Left lung (tissue), 10 donors: Measurements from ENCODE around the gene TNPO2. TPM values are rescaled to one million over a fixed set of nuclear protein-coding genes. Genes with fewer than 3 reads are reported as not detected.

Source experiments
- ATAC-seq: fragments of 200-7000 bp; cut with Tn5 transposase; one replicate; pipeline ENCODE4 v1.9.1; 2020; ENCODE audit warnings: moderate library complexity
- DNase-seq, 4 donors: peaks; one replicate each; pipeline ENCODE4 v3.0.0-alpha.2; 2013 to 2020
- H3K27ac ChIP-seq, 2 donors: fragments of 200-600 bp; sonication (generic) in 1 of 2; one replicate each; pipeline versions ENCODE4 v1.5.0 to v1.8.0; 2020 to 2021
- H3K27me3 ChIP-seq, 2 donors: fragments of 200-600 bp; sonication (generic) in 1 of 2; one replicate each; pipeline versions ENCODE4 v1.5.0 to v1.8.0; 2020 to 2021
- H3K36me3 ChIP-seq, 2 donors: fragments of 200-600 bp; sonication (generic) in 1 of 2; one replicate each; pipeline versions ENCODE4 v1.5.0 to v1.8.0; 2020 to 2021
- H3K4me1 ChIP-seq, 2 donors: fragments of 200-600 bp; one replicate each; pipeline ENCODE4 v1.8.0; 2021
- H3K4me3 ChIP-seq, 2 donors: fragments of 200-600 bp; sonication (generic) in 1 of 2; one replicate each; pipeline versions ENCODE4 v1.5.0 to v1.8.0; 2020 to 2021; ENCODE audit warnings: mild to moderate bottlenecking in 1 of 2
- H3K9me3 ChIP-seq, 2 donors: fragments of 200-600 bp; sonication (generic) in 1 of 2; one replicate each; pipeline versions ENCODE4 v1.5.0 to v1.8.0; 2020 to 2021
- intact Hi-C, 2 donors: fragments of 100-400 bp; cut with DNase I; formaldehyde crosslinking; loops; one replicate each; pipeline versions ENCODE4 v1.11.2 to v1.14.2; 2022
- polyA plus RNA-seq, 6 donors: library from polyadenylated mRNA; unstranded; fragments of 120-200 nt; gene quantifications; one replicate each; pipeline ENCODE4 v1.2.1, GENCODE V29; 2013; ENCODE audit not compliant: insufficient read length in 6 of 6
- total RNA-seq, 2 donors: library from RNA; stranded (reverse); fragmentation: NEBNext Ultra II Directional; extraction: Animal tissue kit (Norgen Biotek cat#: 25700); gene quantifications; one replicate each; pipeline ENCODE4 v1.2.1, GENCODE V29; 2021
- TF ChIP-seq, protein P1 (sequence below), 2 donors: fragments of 200-600 bp; sonication (generic) in 1 of 2; IDR thresholded peaks; one replicate each; pipeline versions ENCODE4 v1.5.0 to v1.8.0; 2021; ENCODE audit warnings: antibody characterized with exemption in 2 of 2
- donor health status: DM: no; HTN: yes; CAD: no.
- donor health status: DM: no; HTN: no; CAD: no.

The TNPO2 gene
- total and polyA plus RNA-seq, 8 donors = 54.8 to 92.6 (median 77.6) TPM

DNA sequence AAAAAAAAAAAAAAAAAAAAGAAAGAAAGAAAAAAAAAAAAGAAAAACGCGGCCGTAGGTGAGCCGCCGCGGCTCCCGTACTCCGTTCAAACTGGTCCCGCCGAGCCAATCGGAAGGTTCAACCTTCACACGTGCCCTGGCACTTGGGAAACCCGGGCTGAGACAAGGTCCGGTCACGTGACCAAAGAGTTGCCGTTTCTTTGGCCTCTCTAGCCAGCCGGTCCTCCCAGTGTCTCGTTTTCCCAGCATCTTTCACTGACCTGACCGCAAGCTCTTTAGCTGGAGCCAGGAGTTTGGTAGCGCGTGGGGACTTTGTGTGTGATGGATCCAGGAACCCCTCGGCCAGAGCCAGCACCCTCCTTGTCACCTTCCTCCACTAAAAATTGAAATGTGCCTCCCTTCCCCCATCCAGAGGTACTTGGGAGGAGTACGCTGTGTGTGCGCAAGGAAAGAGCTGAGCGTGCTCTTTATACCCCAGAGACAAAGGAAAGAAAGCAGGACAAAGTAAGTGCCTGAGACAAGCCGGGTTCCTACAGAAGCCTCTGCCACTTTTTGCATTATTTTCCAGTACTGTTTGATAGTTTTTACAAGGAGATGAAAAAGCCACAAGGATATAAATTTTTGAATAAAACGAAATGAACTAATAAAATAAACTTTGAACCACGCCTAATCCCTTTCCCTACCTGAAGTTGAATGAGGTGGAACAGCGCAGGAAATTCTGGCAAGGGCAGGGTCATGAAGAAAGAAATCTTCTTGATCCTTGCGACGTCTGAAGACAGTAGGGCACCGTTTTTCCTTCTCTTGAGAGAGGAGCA is 959 bp downstream of the TNPO2 start:
- ATAC-seq = peak; percentile 91
- peak overlapping the region; percentile 44 to 63 for H3K4me3 ChIP-seq
- H3K27me3 ChIP-seq = no peaks in the 10 kb centered on the region
- peaks cover 0 to 17% of the 10 kb centered on the region in 2 donors for H3K36me3 ChIP-seq
- H3K4me1 ChIP-seq = peaks cover 11 to 40% of the 10 kb centered on the region in 2 donors
- peak; percentile 94 to 99 (median 97) for DNase-seq
- TF ChIP-seq, protein P1, sequence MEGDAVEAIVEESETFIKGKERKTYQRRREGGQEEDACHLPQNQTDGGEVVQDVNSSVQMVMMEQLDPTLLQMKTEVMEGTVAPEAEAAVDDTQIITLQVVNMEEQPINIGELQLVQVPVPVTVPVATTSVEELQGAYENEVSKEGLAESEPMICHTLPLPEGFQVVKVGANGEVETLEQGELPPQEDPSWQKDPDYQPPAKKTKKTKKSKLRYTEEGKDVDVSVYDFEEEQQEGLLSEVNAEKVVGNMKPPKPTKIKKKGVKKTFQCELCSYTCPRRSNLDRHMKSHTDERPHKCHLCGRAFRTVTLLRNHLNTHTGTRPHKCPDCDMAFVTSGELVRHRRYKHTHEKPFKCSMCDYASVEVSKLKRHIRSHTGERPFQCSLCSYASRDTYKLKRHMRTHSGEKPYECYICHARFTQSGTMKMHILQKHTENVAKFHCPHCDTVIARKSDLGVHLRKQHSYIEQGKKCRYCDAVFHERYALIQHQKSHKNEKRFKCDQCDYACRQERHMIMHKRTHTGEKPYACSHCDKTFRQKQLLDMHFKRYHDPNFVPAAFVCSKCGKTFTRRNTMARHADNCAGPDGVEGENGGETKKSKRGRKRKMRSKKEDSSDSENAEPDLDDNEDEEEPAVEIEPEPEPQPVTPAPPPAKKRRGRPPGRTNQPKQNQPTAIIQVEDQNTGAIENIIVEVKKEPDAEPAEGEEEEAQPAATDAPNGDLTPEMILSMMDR (IDR thresholded peaks at IDR 0.05) = no peak
- no peaks in the 10 kb centered on the region for H3K9me3 ChIP-seq
- intact Hi-C loops = no loop called here
- H3K27ac ChIP-seq = peak overlapping the region; percentile 79 to 89

DNA sequence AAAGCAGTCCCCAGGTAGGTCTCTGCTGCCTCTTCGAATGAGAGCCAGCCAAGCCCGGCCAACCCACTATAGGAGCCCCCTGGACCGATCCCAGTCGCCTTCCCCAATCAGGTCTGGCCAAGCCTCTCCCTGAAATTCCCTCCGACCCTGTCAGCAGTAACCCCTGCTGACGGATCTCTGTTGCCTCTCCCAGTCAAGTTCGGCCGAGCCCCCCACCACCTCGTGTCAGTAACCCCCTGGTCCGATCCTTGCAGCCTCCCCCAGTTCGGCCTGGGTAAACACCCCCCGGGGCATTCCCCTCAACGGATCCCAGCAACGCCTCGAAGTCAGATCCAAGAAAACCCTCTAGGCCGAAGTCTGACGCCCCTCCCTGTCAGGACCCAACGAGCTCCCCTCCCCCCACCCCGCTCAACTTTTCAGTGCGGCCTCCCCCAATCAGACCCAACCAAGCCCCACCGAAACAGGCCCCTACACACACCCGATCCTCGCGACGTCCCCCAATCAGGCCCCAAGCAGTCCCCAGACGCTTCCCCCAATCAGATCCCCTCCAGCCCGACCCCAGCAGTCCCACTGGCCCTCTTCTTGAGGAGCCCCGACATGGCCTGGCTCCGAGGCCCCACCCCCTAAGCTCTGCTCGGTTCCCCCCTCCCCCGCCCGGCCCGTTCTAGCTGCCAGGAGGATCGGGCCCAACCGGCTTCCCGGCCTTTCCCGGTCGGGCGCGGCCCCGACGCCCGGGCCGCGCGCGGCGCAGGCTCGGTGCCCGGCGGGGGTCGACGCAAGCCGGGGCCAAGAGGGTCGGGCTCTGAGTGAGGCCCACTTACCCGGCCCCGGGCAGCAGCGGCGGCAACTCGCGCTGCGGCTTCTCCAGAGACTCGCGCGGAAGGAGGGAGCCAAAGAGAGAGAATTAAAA is 1.8 kb downstream of the TNPO2 start:
- peaks cover 0 to 23% of the 10 kb centered on the region in 2 donors for H3K36me3 ChIP-seq
- H3K27me3 ChIP-seq = no peaks in the 10 kb centered on the region
- peak; percentile 56 to 87 (median 78) for DNase-seq
- H3K4me3 ChIP-seq = peak overlapping the region; percentile 44 to 63
- H3K27ac ChIP-seq = peak overlapping the region; percentile 79 to 89
- no peaks in the 10 kb centered on the region for H3K9me3 ChIP-seq
- peaks cover 11 to 40% of the 10 kb centered on the region in 2 donors for H3K4me1 ChIP-seq
- intact Hi-C loops = no loop called here
- ATAC-seq = peak; percentile 43
- TF ChIP-seq, protein P1 (IDR thresholded peaks at IDR 0.05) = no peak

DNA sequence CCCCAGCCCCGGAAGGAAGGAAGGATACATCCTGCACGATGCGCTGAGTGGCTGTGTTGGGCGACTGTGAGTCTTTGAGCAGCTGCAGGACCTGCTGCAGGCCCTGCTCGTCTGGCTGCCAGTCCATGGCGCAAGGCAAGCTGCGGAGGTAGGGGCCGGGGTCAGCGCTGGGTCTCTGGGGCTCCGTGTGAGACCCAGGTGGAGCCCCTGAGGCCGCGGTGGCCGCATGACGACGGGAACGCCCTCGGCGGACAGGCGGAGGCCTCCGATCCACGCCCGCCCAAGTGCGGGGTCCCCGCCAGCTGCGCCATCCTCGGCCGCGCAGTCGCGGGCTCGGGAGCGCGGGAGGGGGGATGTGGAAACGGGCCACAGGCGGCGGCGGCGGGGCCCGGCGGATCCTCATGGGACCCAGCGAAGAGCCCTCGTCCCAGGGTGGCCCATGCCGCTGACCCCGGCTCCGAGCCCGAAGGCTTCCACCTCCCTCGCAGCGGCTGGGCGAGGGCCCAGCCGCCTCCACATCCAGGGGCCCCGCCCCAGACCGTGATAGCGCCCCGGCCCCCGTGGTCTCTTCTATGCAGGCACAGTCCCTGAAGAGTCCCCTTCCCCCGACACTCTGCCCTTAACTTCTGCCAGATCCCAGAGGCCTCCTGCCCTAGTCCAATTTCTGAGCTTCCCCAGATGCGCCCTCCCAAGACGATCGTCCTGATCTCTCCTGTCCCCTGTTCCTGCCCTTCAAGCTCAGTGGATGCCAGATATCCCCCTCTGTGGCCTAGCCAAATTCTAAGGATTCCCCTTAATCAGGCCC is 2.7 kb downstream of the TNPO2 start:
- Histone ChIP-seq H3K27ac (peak overlapping the region; percentile 79 to 89), H3K9me3 (no peaks in the 10 kb centered on the region), H3K27me3 (no peaks in the 10 kb centered on the region), H3K4me1 (peaks cover 11 to 40% of the 10 kb centered on the region in 2 donors), H3K4me3 (peak overlapping the region; percentile 44 to 63), H3K36me3 (peaks cover 0 to 31% of the 10 kb centered on the region in 2 donors)
- intact Hi-C loops = no loop called here
- DNase-seq (peak in 2 of 4 donors; percentile 13 to 83), ATAC-seq (peak; percentile 11)
- TF ChIP-seq, protein P1 (IDR thresholded peaks at IDR 0.05) = no peak

DNA sequence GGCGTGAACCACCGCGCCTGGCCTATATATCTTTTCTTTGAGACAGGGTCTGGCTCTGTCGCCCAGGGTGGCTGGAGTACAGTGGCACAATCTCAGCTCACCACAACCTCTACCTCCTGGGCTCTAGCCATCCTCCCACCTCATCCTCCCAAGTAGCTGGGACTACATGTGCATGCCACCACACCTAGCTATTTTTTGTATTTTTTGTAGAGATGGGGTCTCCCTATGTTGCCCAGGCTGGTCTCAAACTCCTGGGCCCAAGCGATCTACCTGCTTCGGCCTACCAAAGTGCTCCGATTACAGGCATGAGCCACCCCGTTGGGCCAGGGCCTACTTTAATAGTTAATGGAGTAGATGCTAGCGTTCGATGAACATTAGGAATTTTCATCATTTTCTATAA is 3.4 kb downstream of the TNPO2 start:
- H3K27me3 ChIP-seq = no peaks in the 10 kb centered on the region
- TF ChIP-seq, protein P1 (IDR thresholded peaks at IDR 0.05) = no peak
- H3K36me3 ChIP-seq = peaks cover 0 to 39% of the 10 kb centered on the region in 2 donors
- H3K4me1 ChIP-seq = peaks cover 11 to 40% of the 10 kb centered on the region in 2 donors
- H3K4me3 ChIP-seq = peak overlapping the region; percentile 44 to 63
- no peak for DNase-seq
- ATAC-seq = no peak
- no peaks in the 10 kb centered on the region for H3K9me3 ChIP-seq
- intact Hi-C loops = no loop called here
- no peak overlapping the region for H3K27ac ChIP-seq
